K562 (cell line): ENCODE results near the gene IGF2R. TPM values are rescaled to one million over a fixed set of nuclear protein-coding genes. Genes with fewer than 3 reads are reported as not detected.
A peak's percentile ranks its signal among the peaks of the same experiment; 100 is the strongest.

Experiments used
- ARID2 ChIP-seq: fragments of 450-650 bp; IDR thresholded peaks from 2 replicates; pipeline ENCODE4 v1.6.1; 2017; ENCODE audit warnings: antibody characterized with exemption, mild to moderate bottlenecking
- CEBPG ChIP-seq, 3 experiments: fragments of 200-800 bp in 1 of 3; sonication (Bioruptor generic) in 1 of 3; sonication (generic) in 1 of 3; formaldehyde crosslinking in 1 of 3; IDR thresholded peaks in 2 of 3; conservative IDR thresholded peaks in 1 of 3; 2 replicates each; pipeline versions ENCODE4 v1.6.1 to v1.8.0; 2016 to 2022; ENCODE audit warnings: missing compliant biosample characterization in 2 of 3, missing genetic modification characterization in 2 of 3, mild to moderate bottlenecking in 1 of 3, missing genetic modification reagents in 1 of 3
- ELF1 ChIP-seq: fragments of 200-800 bp; sonication (Bioruptor generic); IDR thresholded peaks from 2 replicates; pipeline ENCODE4 v1.6.1; 2016; ENCODE audit warnings: missing genetic modification characterization, missing compliant biosample characterization
- HDAC2 ChIP-seq: fragments of 450-650 bp; IDR thresholded peaks from 2 replicates; pipeline ENCODE4 v1.6.1; 2016; ENCODE audit warnings: mild to moderate bottlenecking
- KLF10 ChIP-seq: fragments of 250-450 bp; sonication (Bioruptor Pico); IDR thresholded peaks from 2 replicates; pipeline ENCODE4 v1.6.1; 2021; ENCODE audit warnings: matching md5 sums
- LARP7 ChIP-seq: fragments of 450-650 bp; IDR thresholded peaks from 2 replicates; pipeline ENCODE4 v1.6.1; 2016
- MEF2D ChIP-seq: conservative IDR thresholded peaks from 2 replicates; pipeline ENCODE4 v1.6.1; 2016; ENCODE audit warnings: low read depth, missing genetic modification characterization, missing compliant biosample characterization
- MTA3 ChIP-seq: fragments of 450-650 bp; formaldehyde crosslinking; IDR thresholded peaks from 2 replicates; pipeline ENCODE4 v1.6.1; 2017; ENCODE audit warnings: mild to moderate bottlenecking, borderline replicate concordance
- TBL1XR1 ChIP-seq, 2 experiments: IDR thresholded peaks; 2 replicates each; pipeline ENCODE4 v1.6.1; 2012; ENCODE audit warnings: improper control_type of control experiment in 2 of 2, low read length in 2 of 2, mild to moderate bottlenecking in 1 of 2
- ZBTB11 ChIP-seq, 3 experiments: fragments of 200-800 bp in 1 of 3; fragments of 250-450 bp in 1 of 3; fragments of 450-650 bp in 1 of 3; sonication (Bioruptor Pico) in 1 of 3; sonication (Bioruptor generic) in 1 of 3; formaldehyde crosslinking in 1 of 3; IDR thresholded peaks; 2 replicates each; pipeline versions ENCODE4 v1.6.1 to v1.8.0; 2016 to 2022; ENCODE audit warnings: mild to moderate bottlenecking in 2 of 3, missing genetic modification characterization in 2 of 3, missing compliant biosample characterization in 1 of 3, moderate library complexity in 1 of 3
- ZBTB40 ChIP-seq, 2 experiments: fragments of 450-650 bp in 1 of 2; sonication (generic) in 1 of 2; formaldehyde crosslinking in 1 of 2; IDR thresholded peaks; 2 replicates each; pipeline versions ENCODE4 v1.7.1 to v1.9.0; 2016 to 2022; ENCODE audit warnings: inconsistent platforms in 1 of 2, mild to moderate bottlenecking in 1 of 2, missing genetic modification reagents in 1 of 2
- ZNF507 ChIP-seq: conservative IDR thresholded peaks from 2 replicates; pipeline ENCODE4 v1.6.1; 2017; ENCODE audit warnings: missing genetic modification characterization, missing compliant biosample characterization
- polyA plus RNA-seq, 8 experiments: library from polyadenylated mRNA; depleted of rRNA in 4 of 8; stranded (reverse) in 5 of 8; unstranded in 3 of 8; fragments of >200 nt; fragmentation: Nextera tagmentation in 2 of 8; fragmentation: Illumina TruSeq in 1 of 8; extraction: Ambion mirVana in 2 of 8; extraction: Trizol in 1 of 8; gene quantifications; 2 replicates each; pipeline versions ENCODE4 v1.2.1 to v1.2.3, GENCODE V29; 2011 to 2014; ENCODE audit warnings: inconsistent platforms in 1 of 8, missing spikeins in 1 of 8
- total RNA-seq, 7 experiments: library from RNA; depleted of rRNA in 6 of 7; stranded (reverse); fragments of >200 nt in 6 of 7; fragmentation: Illumina TruSeq in 2 of 7; extraction: Trizol in 2 of 7; gene quantifications; 2 replicates each; pipeline versions ENCODE4 v1.2.1 to v1.2.3, GENCODE V29; 2011 to 2021; ENCODE audit warnings: low replicate concordance in 1 of 7
- TF ChIP-seq, protein P1 (sequence below): fragments of 450-650 bp; IDR thresholded peaks from 2 replicates; pipeline ENCODE4 v1.6.1; 2016; ENCODE audit warnings: missing biosample characterization, missing genetic modification characterization

Gene IGF2R
- total and polyA plus RNA-seq, 9 of the 15 experiments (the other 6 are each of a cell fraction or from before 2014, with no cell fraction given): 3.5 to 92.3 (median 34.5) TPM

GRCh38 chr6:159988983-159989454, 20.1 kb downstream of the IGF2R start (continued):
- TF ChIP-seq, protein P1, sequence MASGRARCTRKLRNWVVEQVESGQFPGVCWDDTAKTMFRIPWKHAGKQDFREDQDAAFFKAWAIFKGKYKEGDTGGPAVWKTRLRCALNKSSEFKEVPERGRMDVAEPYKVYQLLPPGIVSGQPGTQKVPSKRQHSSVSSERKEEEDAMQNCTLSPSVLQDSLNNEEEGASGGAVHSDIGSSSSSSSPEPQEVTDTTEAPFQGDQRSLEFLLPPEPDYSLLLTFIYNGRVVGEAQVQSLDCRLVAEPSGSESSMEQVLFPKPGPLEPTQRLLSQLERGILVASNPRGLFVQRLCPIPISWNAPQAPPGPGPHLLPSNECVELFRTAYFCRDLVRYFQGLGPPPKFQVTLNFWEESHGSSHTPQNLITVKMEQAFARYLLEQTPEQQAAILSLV (tag): 0 out of 2 replicates have a peak, but pooled peaks have one; percentile 38
- peak in 1 of 2 experiments; percentile 8; a peak in 1 of 4 replicates for TF ChIP-seq TBL1XR1 (IDR thresholded peaks at IDR 0.05; ENCODE audit: low read length in 2 of 2)
- TF ChIP-seq LARP7: no peak
- TF ChIP-seq CEBPG (CRISPR knock-in tag; IDR thresholded peaks at IDR 0.05): no peak
- TF ChIP-seq CEBPG (tag; conservative IDR thresholded peaks at IDR 0.05 in 1 of 2, IDR thresholded peaks at IDR 0.05 in 1 of 2): no peak
- no peak; the same call in 1 of the 2 replicates for TF ChIP-seq ZBTB40 (IDR thresholded peaks at IDR 0.05)
- no peak for TF ChIP-seq ZBTB40 (CRISPR knock-in tag; IDR thresholded peaks at IDR 0.05)
- peak; percentile 78; the same call in 1 of the 2 replicates for TF ChIP-seq MTA3
- TF ChIP-seq ELF1 (tag): no peak
- no peak for TF ChIP-seq KLF10 (CRISPR knock-in tag)
- no peak for TF ChIP-seq ZBTB11 (CRISPR knock-in tag; IDR thresholded peaks at IDR 0.05)
- peak; percentile 61; the same call in 1 of the 2 replicates for TF ChIP-seq ARID2
- TF ChIP-seq ZNF507 (tag): no peak
- peak; percentile 21; the same call in 1 of the 2 replicates for TF ChIP-seq HDAC2
- peak; percentile 63; the same call in 1 of the 2 replicates for TF ChIP-seq MEF2D (tag)
